GM18519 (cell line): ENCODE measurements around the gene ABHD12.

Experiments
- ATAC-seq: cut with Tn5 transposase; IDR thresholded peaks from one replicate; pipeline ENCODE4 v1.9.1; 2021; ENCODE audit warnings: mild to moderate bottlenecking, moderate library complexity; ENCODE audit not compliant: unreplicated experiment, low FRiP score

Gene ABHD12

GRCh38 chr20:25309395-25310267, 81.0 kb downstream of the ABHD12 start:
- no peak for ATAC-seq

GRCh38 chr20:25308671-25309394, 81.8 kb downstream of the ABHD12 start:
- no peak for ATAC-seq

- ATAC-seq = no peak
Observed at GRCh38 chr20:25308083-25308491, 82.5 kb downstream of the ABHD12 start.

GRCh38 chr20:25306991-25307903, 83.4 kb downstream of the ABHD12 start:
- ATAC-seq = no peak

- no peak for ATAC-seq
Observed at GRCh38 chr20:25304025-25304549, 86.5 kb downstream of the ABHD12 start.

- no peak for ATAC-seq
Observed at GRCh38 chr20:25303292-25304024, 87.2 kb downstream of the ABHD12 start.

GRCh38 chr20:25302596-25302995, 88.0 kb downstream of the ABHD12 start:
- no peak for ATAC-seq

GRCh38 chr20:25301357-25301920, 89.2 kb downstream of the ABHD12 start:
- ATAC-seq = no peak

GRCh38 chr20:25300496-25301170, 90.0 kb downstream of the ABHD12 start:
- ATAC-seq = no peak

- ATAC-seq = no peak
Observed at GRCh38 chr20:25299806-25300205, 90.8 kb downstream of the ABHD12 start.

- peak; percentile 48 for ATAC-seq
Observed at GRCh38 chr20:25297141-25297905, 93.3 kb downstream of the ABHD12 start.

- ATAC-seq = no peak
Observed at GRCh38 chr20:25296094-25297093, 94.2 kb downstream of the ABHD12 start.

- no peak for ATAC-seq
Observed at GRCh38 chr20:25295386-25296093, 95.1 kb downstream of the ABHD12 start.

- ATAC-seq = no peak
Observed at GRCh38 chr20:25294459-25295385, 95.9 kb downstream of the ABHD12 start.

GRCh38 chr20:25293910-25294458, 96.7 kb downstream of the ABHD12 start:
- ATAC-seq = no peak
